ENCODE measurements around the gene CDH13. TPM values are rescaled to one million over a fixed set of nuclear protein-coding genes. Genes with fewer than 3 reads are reported as not detected.
A peak's percentile ranks its signal among the peaks of the same experiment; 100 is the strongest.

CDH13 gene
- total RNA-seq, 3 donors from 2014 or later = 4.9 to 11.2 (median 9.8) TPM

- peak; percentile 52 for ATAC-seq
- intact Hi-C loops (cut with DNase I, micrococcal nuclease) = no loop called here
Measured at GRCh38 chr16:83797013-83797412, 1170.2 kb downstream of the CDH13 start.

GRCh38 chr16:83799336-83799735, 1172.6 kb downstream of the CDH13 start:
- no peaks in the 10 kb centered on the region for H3K9me3 ChIP-seq
- no peaks in the 10 kb centered on the region for H3K4me1 ChIP-seq (ENCODE audit: low read depth)
- H3K4me3 ChIP-seq = no peak overlapping the region
- no peaks in the 10 kb centered on the region for H3K36me3 ChIP-seq (ENCODE audit: low read depth)
- no peak for ATAC-seq
- TF ChIP-seq, protein P1, sequence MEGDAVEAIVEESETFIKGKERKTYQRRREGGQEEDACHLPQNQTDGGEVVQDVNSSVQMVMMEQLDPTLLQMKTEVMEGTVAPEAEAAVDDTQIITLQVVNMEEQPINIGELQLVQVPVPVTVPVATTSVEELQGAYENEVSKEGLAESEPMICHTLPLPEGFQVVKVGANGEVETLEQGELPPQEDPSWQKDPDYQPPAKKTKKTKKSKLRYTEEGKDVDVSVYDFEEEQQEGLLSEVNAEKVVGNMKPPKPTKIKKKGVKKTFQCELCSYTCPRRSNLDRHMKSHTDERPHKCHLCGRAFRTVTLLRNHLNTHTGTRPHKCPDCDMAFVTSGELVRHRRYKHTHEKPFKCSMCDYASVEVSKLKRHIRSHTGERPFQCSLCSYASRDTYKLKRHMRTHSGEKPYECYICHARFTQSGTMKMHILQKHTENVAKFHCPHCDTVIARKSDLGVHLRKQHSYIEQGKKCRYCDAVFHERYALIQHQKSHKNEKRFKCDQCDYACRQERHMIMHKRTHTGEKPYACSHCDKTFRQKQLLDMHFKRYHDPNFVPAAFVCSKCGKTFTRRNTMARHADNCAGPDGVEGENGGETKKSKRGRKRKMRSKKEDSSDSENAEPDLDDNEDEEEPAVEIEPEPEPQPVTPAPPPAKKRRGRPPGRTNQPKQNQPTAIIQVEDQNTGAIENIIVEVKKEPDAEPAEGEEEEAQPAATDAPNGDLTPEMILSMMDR (IDR thresholded peaks at IDR 0.05) = no peak
- intact Hi-C loops (cut with DNase I, micrococcal nuclease) = no loop called here
- DNase-seq = no peak

More at GRCh38 chr16:83797013-83797412, 1170.2 kb downstream of the CDH13 start:
- Histone ChIP-seq H3K4me3 (no peak overlapping the region), H3K4me1 (ENCODE audit: low read depth) (no peaks in the 10 kb centered on the region), H3K36me3 (ENCODE audit: low read depth) (no peaks in the 10 kb centered on the region), H3K9me3 (no peaks in the 10 kb centered on the region)
- TF ChIP-seq, protein P1 (IDR thresholded peaks at IDR 0.05) = no peak
- DNase-seq = no peak

DNA sequence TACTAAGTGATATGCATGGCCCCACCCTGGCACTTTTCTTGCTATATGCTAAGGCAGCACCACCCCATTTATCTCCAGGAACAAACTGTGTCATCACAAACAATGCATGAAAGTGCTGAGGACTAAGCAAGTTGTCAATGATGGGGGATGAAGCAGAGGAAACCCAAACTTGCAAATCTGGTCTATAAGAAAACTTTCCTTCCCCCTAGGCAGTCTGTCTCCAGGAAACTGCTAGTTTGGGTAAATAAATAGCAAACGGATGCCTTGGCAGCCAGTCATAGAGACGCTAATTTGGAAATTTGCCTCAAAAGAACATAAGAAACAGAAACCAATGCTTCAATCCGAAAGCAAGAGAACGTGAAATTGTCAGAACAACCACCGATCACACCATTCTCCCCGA, 1175.4 kb downstream of the CDH13 start:
- H3K4me3 ChIP-seq = no peak overlapping the region
- ATAC-seq = peak; percentile 70

DNA sequence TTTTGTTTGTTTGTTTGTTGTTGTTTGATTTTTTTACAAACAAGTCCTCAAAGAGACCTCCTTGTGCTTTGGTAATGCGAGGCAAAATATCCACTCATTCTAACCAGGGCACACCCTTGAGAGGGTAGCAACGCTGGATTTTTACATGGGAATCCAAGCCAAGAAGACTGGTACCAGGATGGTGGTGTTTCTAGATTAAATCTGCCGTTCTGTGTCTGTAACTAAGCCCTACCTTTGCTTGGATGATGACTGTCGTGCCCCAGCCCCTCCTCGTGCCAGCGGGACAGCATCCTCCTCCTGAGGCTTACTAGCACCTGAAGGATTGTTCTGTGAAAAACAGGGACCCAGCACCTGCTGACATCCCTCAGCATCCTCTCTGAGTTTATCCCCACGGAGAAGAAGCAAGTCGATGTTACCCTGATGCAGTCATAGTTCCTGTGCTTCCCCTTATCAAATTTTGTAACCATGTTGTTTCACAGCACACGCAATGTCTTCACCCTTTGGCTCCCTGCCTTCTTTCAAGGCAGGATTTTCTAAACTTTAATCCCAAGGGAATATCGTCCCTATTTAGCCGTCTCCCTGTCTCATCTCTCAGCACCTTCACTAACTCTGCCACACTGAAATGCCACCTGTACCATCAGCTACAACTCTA, 1175.9 kb downstream of the CDH13 start:
- ATAC-seq = no peak
- Histone ChIP-seq H3K4me3 (no peak overlapping the region), H3K36me3 (ENCODE audit: low read depth) (no peaks in the 10 kb centered on the region), H3K9me3 (no peaks in the 10 kb centered on the region), H3K4me1 (ENCODE audit: low read depth) (no peaks in the 10 kb centered on the region)
- intact Hi-C loops (cut with DNase I, micrococcal nuclease) = no loop called here
- TF ChIP-seq, protein P1 (IDR thresholded peaks at IDR 0.05) = no peak
- no peak for DNase-seq

More for the DNA sequence above, 1175.4 kb downstream of the CDH13 start:
- Histone ChIP-seq H3K4me1 (ENCODE audit: low read depth) (no peaks in the 10 kb centered on the region), H3K36me3 (ENCODE audit: low read depth) (no peaks in the 10 kb centered on the region), H3K9me3 (no peaks in the 10 kb centered on the region)
- DNase-seq = no peak
- TF ChIP-seq, protein P1 (IDR thresholded peaks at IDR 0.05) = no peak
- intact Hi-C loops (cut with DNase I, micrococcal nuclease) = no loop called here

GRCh38 chr16:83803811-83804210, 1177.0 kb downstream of the CDH13 start:
- TF ChIP-seq, protein P1 (IDR thresholded peaks at IDR 0.05) = no peak
- intact Hi-C loops (cut with DNase I, micrococcal nuclease) = no loop called here
- DNase-seq = peak in 1 of 3 donors; percentile 32
- Histone ChIP-seq H3K4me3 (no peak overlapping the region), H3K36me3 (ENCODE audit: low read depth) (no peaks in the 10 kb centered on the region), H3K9me3 (no peaks in the 10 kb centered on the region), H3K4me1 (ENCODE audit: low read depth) (peaks cover 4% of the 10 kb centered on the region)
- ATAC-seq = no peak

All from mucosa of descending colon (tissue), 3 donors.